ENCODE measurements around the gene USH2A.

DNA sequence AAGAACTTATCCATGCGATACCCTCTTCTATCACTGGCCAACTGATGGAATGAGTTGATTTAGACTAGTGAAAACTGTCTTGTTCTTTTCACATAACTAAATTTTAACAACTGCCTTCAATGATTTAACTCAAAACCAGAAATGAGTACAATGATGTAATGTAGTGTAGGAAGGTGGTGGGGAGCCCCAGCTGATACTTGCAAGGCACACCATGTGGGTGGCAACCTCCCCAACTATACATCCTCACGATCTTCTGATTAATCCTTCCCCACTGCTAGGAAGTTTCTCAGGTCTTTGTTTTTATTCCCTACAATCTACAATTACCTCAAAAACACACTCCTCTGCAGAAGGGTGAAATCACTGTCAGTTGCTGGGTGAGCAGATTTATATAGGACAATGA lies 755.5 kb downstream of the USH2A start:
- TF ChIP-seq, protein P1, sequence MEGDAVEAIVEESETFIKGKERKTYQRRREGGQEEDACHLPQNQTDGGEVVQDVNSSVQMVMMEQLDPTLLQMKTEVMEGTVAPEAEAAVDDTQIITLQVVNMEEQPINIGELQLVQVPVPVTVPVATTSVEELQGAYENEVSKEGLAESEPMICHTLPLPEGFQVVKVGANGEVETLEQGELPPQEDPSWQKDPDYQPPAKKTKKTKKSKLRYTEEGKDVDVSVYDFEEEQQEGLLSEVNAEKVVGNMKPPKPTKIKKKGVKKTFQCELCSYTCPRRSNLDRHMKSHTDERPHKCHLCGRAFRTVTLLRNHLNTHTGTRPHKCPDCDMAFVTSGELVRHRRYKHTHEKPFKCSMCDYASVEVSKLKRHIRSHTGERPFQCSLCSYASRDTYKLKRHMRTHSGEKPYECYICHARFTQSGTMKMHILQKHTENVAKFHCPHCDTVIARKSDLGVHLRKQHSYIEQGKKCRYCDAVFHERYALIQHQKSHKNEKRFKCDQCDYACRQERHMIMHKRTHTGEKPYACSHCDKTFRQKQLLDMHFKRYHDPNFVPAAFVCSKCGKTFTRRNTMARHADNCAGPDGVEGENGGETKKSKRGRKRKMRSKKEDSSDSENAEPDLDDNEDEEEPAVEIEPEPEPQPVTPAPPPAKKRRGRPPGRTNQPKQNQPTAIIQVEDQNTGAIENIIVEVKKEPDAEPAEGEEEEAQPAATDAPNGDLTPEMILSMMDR (IDR thresholded peaks at IDR 0.05 in 2 of 3, conservative IDR thresholded peaks at IDR 0.05 in 1 of 3; ENCODE audit: borderline replicate concordance in 1 of 3, insufficient read depth in 1 of 3, low read depth in 2 of 3, low read length in 2 of 3) = no peak
- no peak for TF ChIP-seq CEBPB (IDR thresholded peaks at IDR 0.05; ENCODE audit: low read depth)
- no peak for TF ChIP-seq RAD21 (IDR thresholded peaks at IDR 0.05; ENCODE audit: low read depth)
- no peak for TF ChIP-seq EZH2 (IDR thresholded peaks at IDR 0.05)
- no peak for TF ChIP-seq POLR2AphosphoS5 (IDR thresholded peaks at IDR 0.05; ENCODE audit: low read depth, low read length)
- TF ChIP-seq, protein P2, sequence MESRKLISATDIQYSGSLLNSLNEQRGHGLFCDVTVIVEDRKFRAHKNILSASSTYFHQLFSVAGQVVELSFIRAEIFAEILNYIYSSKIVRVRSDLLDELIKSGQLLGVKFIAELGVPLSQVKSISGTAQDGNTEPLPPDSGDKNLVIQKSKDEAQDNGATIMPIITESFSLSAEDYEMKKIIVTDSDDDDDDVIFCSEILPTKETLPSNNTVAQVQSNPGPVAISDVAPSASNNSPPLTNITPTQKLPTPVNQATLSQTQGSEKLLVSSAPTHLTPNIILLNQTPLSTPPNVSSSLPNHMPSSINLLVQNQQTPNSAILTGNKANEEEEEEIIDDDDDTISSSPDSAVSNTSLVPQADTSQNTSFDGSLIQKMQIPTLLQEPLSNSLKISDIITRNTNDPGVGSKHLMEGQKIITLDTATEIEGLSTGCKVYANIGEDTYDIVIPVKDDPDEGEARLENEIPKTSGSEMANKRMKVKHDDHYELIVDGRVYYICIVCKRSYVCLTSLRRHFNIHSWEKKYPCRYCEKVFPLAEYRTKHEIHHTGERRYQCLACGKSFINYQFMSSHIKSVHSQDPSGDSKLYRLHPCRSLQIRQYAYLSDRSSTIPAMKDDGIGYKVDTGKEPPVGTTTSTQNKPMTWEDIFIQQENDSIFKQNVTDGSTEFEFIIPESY (IDR thresholded peaks at IDR 0.05; ENCODE audit: extremely low read depth, insufficient replicate concordance, low read length) = no peak

All from HCT116 (cell line).